HepG2 (cell line): ENCODE results near the gene WDCP.

Experiments used
- CHD2 ChIP-seq: IDR thresholded peaks from 2 replicates; pipeline ENCODE4 v1.6.1; 2011; ENCODE audit warnings: low read depth, low read length, improper control_type of control experiment
- CHD4 ChIP-seq: fragments of 200-600 bp; sonication (generic); IDR thresholded peaks from 2 replicates; pipeline ENCODE4 v1.7.0; 2017; ENCODE audit warnings: mild to moderate bottlenecking, low read length, borderline replicate concordance
- JUND ChIP-seq: sonication (generic); formaldehyde crosslinking; IDR thresholded peaks from 2 replicates; pipeline ENCODE4 v1.8.0; 2022; ENCODE audit warnings: mild to moderate bottlenecking, missing genetic modification reagents
- NCOA2 ChIP-seq: sonication (generic); formaldehyde crosslinking; IDR thresholded peaks from 2 replicates; pipeline ENCODE4 v1.8.0; 2022; ENCODE audit warnings: inconsistent platforms
- RAD21 ChIP-seq: fragments of 450-650 bp; formaldehyde crosslinking; IDR thresholded peaks from 2 replicates; pipeline ENCODE4 v1.5.0; 2020; ENCODE audit warnings: mild to moderate bottlenecking
- TAF1 ChIP-seq: sonication (generic); formaldehyde crosslinking; IDR thresholded peaks from 2 replicates; pipeline ENCODE4 v1.4.0; 2020; ENCODE audit warnings: missing genetic modification reagents
- ZNF737 ChIP-seq: sonication (generic); formaldehyde crosslinking; IDR thresholded peaks from 2 replicates; pipeline ENCODE4 v1.5.0; 2020; ENCODE audit warnings: missing genetic modification reagents, mild to moderate bottlenecking, borderline replicate concordance
- ZNF776 ChIP-seq: sonication (generic); formaldehyde crosslinking; IDR thresholded peaks from 2 replicates; pipeline ENCODE4 v1.4.0; 2020; ENCODE audit warnings: mild to moderate bottlenecking, missing genetic modification reagents
- ZSCAN12 ChIP-seq: sonication (generic); formaldehyde crosslinking; IDR thresholded peaks from 2 replicates; pipeline ENCODE4 v1.9.0; 2021; ENCODE audit warnings: mild to moderate bottlenecking, missing genetic modification reagents

DNA sequence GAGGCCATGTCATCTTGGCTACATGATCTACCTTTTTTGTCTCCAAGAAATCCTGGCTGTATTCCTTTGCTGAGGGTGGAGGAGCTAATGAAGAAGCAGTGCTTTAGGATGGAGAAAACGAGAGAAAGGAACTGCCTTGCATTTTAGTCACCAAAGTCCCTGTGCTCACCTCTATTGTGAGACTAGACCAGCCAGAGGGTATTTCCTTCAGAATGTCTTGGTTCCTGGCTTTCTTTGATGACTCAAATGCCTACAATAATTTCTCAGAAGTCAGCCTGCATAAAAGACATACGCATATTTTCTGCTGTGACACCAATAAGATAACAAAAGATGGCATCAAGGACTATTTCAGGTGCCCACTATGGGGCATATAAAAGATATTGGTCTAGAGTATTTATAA, 18.1 kb upstream of the WDCP start:
- TF ChIP-seq TAF1 (CRISPR knock-in tag) (no peak), ZNF776 (CRISPR knock-in tag) (no peak), CHD4 (no peak), NCOA2 (CRISPR knock-in tag) (no peak), JUND (no peak), ZNF737 (CRISPR knock-in tag) (no peak), CHD2 (no peak), ZSCAN12 (CRISPR knock-in tag) (no peak), RAD21 (CRISPR knock-in tag) (no peak)
